ENCODE measurements around the gene PRLHR. TPM values are rescaled to one million over a fixed set of nuclear protein-coding genes. Genes with fewer than 3 reads are reported as not detected.

Gene PRLHR
- total RNA-seq, 6 experiments from 2014 or later = not detected

DNA sequence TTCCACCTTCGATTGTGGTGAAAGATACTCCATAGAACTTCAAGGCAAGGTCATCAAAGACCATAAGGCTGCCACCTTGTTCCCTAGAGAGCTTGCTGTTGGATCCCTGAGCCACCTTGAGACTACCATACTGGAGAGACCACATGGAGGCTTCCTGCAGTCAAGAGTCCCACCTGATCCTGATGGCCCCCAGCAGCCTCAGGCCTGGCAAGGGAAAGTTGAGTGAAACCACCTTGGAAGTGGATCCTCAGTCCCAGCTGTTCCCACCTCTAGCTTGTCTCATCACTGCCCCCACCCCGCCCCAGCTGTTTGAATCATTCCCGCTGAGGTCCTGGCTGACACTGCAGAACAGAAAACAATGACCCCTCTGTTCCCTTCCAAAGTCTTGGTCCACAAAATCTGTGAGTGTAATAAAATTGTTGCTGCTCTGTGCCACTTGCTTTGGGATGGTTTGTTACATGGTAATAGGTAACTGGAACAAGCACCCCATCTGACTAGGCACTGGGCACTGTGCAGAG, 32.0 kb downstream of the PRLHR start:
- peaks cover 11% of the 10 kb centered on the region for H3K4me1 Mint-ChIP-seq (ENCODE audit: low read depth)
- H3K27ac Mint-ChIP-seq = no peak overlapping the region
- H3K9me3 Mint-ChIP-seq = no peaks in the 10 kb centered on the region; the same call in 1 of the 2 replicates
- TF ChIP-seq CTCF (IDR thresholded peaks at IDR 0.05) = no peak
- peaks cover 19% of the 10 kb centered on the region for H3K27me3 Mint-ChIP-seq (ENCODE audit: insufficient read depth)
- no peaks in the 10 kb centered on the region for H3K36me3 Mint-ChIP-seq (ENCODE audit: low read depth)
- DNase-seq = no peak
- no peak overlapping the region for H3K4me3 Mint-ChIP-seq

- Mint-ChIP-seq H3K36me3 (ENCODE audit: low read depth) (no peaks in the 10 kb centered on the region), H3K27me3 (ENCODE audit: insufficient read depth) (peaks cover 19% of the 10 kb centered on the region), H3K4me1 (ENCODE audit: low read depth) (peaks cover 10% of the 10 kb centered on the region), H3K9me3 (no peaks in the 10 kb centered on the region; the same call in 1 of the 2 replicates), H3K4me3 (no peak overlapping the region), H3K27ac (no peak overlapping the region)
- no peak for TF ChIP-seq CTCF (IDR thresholded peaks at IDR 0.05)
- DNase-seq = no peak
Measured at GRCh38 chr10:118562851-118563250, 32.6 kb downstream of the PRLHR start.

GRCh38 chr10:118557946-118558345, 37.5 kb downstream of the PRLHR start:
- H3K4me3 Mint-ChIP-seq = no peak overlapping the region
- no peaks in the 10 kb centered on the region; the same call in 1 of the 2 replicates for H3K9me3 Mint-ChIP-seq
- H3K27ac Mint-ChIP-seq = no peak overlapping the region
- no peaks in the 10 kb centered on the region for H3K4me1 Mint-ChIP-seq (ENCODE audit: low read depth)
- peaks cover 2% of the 10 kb centered on the region for H3K27me3 Mint-ChIP-seq (ENCODE audit: insufficient read depth)
- no peaks in the 10 kb centered on the region for H3K36me3 Mint-ChIP-seq (ENCODE audit: low read depth)
- DNase-seq = no peak
- TF ChIP-seq CTCF (IDR thresholded peaks at IDR 0.05) = no peak

DNA sequence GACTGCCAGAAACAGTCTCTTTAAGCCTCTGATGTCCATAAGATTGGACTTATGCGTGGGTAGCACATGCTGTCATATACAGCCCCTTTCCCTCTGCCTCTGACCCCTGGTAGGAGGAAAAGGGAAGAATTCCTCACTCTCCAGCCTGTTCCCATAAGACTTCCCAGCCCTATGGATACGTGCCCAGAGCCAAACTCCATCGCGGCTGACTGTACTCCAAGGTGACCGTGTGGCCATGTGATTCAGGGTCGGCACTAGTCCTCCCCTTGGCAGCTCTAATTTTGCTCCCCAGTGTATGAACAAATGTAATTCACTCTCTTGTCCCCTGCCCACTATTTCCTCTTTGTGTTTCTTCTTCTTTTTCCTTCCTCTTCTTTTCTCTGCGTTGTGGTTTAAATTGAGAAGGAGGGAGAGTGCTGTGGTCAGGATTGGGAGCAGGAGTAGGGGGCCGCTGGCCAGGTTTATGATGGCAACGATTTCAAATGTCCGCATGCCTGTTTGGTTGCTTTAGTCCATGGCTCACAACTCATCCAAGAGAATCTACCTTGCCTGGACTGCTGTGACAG, 43.8 kb downstream of the PRLHR start:
- H3K27me3 Mint-ChIP-seq (ENCODE audit: insufficient read depth) = peaks cover 6% of the 10 kb centered on the region
- H3K4me3 Mint-ChIP-seq = no peak overlapping the region
- no peak for TF ChIP-seq CTCF (IDR thresholded peaks at IDR 0.05)
- DNase-seq = no peak
- H3K27ac Mint-ChIP-seq = no peak overlapping the region
- H3K4me1 Mint-ChIP-seq (ENCODE audit: low read depth) = no peaks in the 10 kb centered on the region
- no peaks in the 10 kb centered on the region for H3K36me3 Mint-ChIP-seq (ENCODE audit: low read depth)
- H3K9me3 Mint-ChIP-seq = no peaks in the 10 kb centered on the region

DNA sequence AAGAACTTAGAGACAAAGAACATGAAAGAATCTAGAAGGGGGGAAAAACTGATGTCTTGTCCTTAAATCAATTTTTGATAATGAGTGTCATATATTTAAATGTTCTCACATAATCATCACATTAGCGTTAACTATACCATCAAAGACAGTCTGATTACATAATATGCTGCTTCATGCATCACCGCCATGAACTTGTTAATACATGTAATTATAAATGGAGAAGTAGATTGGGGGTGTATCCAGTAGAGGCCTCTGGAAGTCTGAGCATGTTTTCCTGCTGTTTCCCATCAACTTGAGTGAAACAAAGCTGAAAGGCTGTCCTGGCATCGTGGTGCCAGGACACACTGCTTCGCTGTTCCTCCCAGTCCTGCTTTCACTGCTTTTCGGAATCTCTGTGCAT, 48.2 kb downstream of the PRLHR start:
- peaks cover 20% of the 10 kb centered on the region for H3K27me3 Mint-ChIP-seq (ENCODE audit: insufficient read depth)
- no peak for TF ChIP-seq CTCF (IDR thresholded peaks at IDR 0.05)
- H3K4me3 Mint-ChIP-seq = no peak overlapping the region
- DNase-seq = no peak
- H3K36me3 Mint-ChIP-seq (ENCODE audit: low read depth) = no peaks in the 10 kb centered on the region
- H3K27ac Mint-ChIP-seq = no peak overlapping the region
- H3K9me3 Mint-ChIP-seq = no peaks in the 10 kb centered on the region
- H3K4me1 Mint-ChIP-seq (ENCODE audit: low read depth) = no peaks in the 10 kb centered on the region

All from HFFc6 (cell line).